Ovary (tissue), 9 donors: ENCODE results near the gene PDE7B. TPM values are rescaled to one million over a fixed set of nuclear protein-coding genes. Genes with fewer than 3 reads are reported as not detected.

Source experiments
- DNase-seq, 5 donors: peaks; one replicate each; pipeline ENCODE4 v3.0.0-alpha.2; 2019 to 2020
- H3K27ac ChIP-seq, 2 donors: fragments of 200-600 bp; one replicate each; pipeline versions ENCODE4 v1.5.1 to v1.8.0; 2019 to 2022
- H3K27me3 ChIP-seq: fragments of 200-600 bp; one replicate; pipeline ENCODE4 v1.8.0; 2022
- H3K36me3 ChIP-seq: fragments of 200-600 bp; sonication (generic); one replicate; pipeline ENCODE4 v1.5.1; 2019
- H3K4me1 ChIP-seq: one replicate; pipeline ENCODE4 v1.8.1; 2013; ENCODE audit warnings: mild to moderate bottlenecking, moderate library complexity; ENCODE audit not compliant: insufficient read depth
- H3K4me3 ChIP-seq: fragments of 200-600 bp; sonication (generic); one replicate; pipeline ENCODE4 v1.5.1; 2017
- H3K9me3 ChIP-seq, 2 donors: fragments of 200-600 bp in 1 of 2; sonication (generic) in 1 of 2; one replicate each; pipeline versions ENCODE4 v1.5.1 to v1.8.1; 2013 to 2019; ENCODE audit warnings: mild to moderate bottlenecking in 1 of 2, moderate library complexity in 1 of 2
- CTCF ChIP-seq, 3 donors: fragments of 450-650 bp in 2 of 3; fragments of 200-600 bp in 1 of 3; IDR thresholded peaks; one replicate each; pipeline versions ENCODE4 v1.5.1 to v1.8.0; 2016 to 2022; ENCODE audit warnings: antibody characterized with exemption in 3 of 3, mild to moderate bottlenecking in 1 of 3
- EP300 ChIP-seq: sonication (generic); formaldehyde crosslinking; IDR thresholded peaks from one replicate; pipeline ENCODE4 v1.6.1; 2017; ENCODE audit warnings: antibody characterized with exemption
- POLR2A ChIP-seq: fragments of 450-650 bp; IDR thresholded peaks from one replicate; pipeline ENCODE4 v1.6.1; 2017; ENCODE audit warnings: antibody characterized with exemption, mild to moderate bottlenecking, moderate library complexity
- WGBS, 3 donors: extraction: QIAGEN DNeasy Blood & Tissue Kit in 1 of 3; methylation state at CpG; one replicate each; pipeline versions ENCODE4 v1.1.5 to v1.1.7; 2013 to 2017; 5-methylcytosine and 5-hydroxymethylcytosine counted together
- intact Hi-C, 4 donors: fragments of 100-400 bp; cut with DNase I; formaldehyde crosslinking; loops; one replicate each; pipeline versions ENCODE4 v1.11.0 to v1.15.1; 2022 to 2023
- polyA plus RNA-seq, 2 donors: library from polyadenylated mRNA; stranded (reverse); fragments of 200-250 nt in 1 of 2; fragments of 350-450 nt in 1 of 2; fragmentation: Illumina TruSeq in 1 of 2; extraction: RNeasy Lipid Tissue Mini Kit (QIAGEN cat#74804) in 1 of 2; gene quantifications; one replicate each; pipeline ENCODE4 v1.2.3, GENCODE V29; 2013 to 2014
- total RNA-seq, 7 donors: library from RNA; depleted of rRNA in 2 of 7; stranded (reverse); fragments of >200 nt in 2 of 7; fragmentation: NEBNext Ultra II Directional in 3 of 7; extraction: Animal tissue kit (Norgen Biotek cat#: 25700) in 3 of 7; gene quantifications; one replicate each; pipeline versions ENCODE4 v1.1.0 to v1.2.4, GENCODE V29; 2016 to 2023
- donor health status: DM: no; HTN: no; CAD: no; lungs with moderate emphysema.
- donor health status: DM: no; HTN: no; CAD: no.
- donor health status: Bipolar disorder and iron deficiency.
- donor health status: DM: yes; HTN: yes; CAD: no.
- donor health status: DM: no; HTN: no; CAD: no.
- donor health status: DM: yes; HTN: yes; CAD: no.

Gene PDE7B
- total and polyA plus RNA-seq, 9 donors, result 11.6 to 62.7 (median 21.6) TPM

GRCh38 chr6:135962731-135963130 is 111.2 kb downstream of the PDE7B start:
- TF ChIP-seq EP300 (no peak), CTCF (IDR thresholded peaks at IDR 0.05) (no peak), POLR2A (no peak)
- no peaks in the 10 kb centered on the region for H3K36me3 ChIP-seq
- H3K27ac ChIP-seq, result no peak overlapping the region
- DNase-seq, result no peak
- no peaks in the 10 kb centered on the region for H3K27me3 ChIP-seq
- H3K4me1 ChIP-seq, result no peaks in the 10 kb centered on the region
- intact Hi-C loops, result no loop called here
- H3K9me3 ChIP-seq, result no peaks in the 10 kb centered on the region
- WGBS, 3 donors, result 94 to 98% (median 98%) methylated on average over 2 of the region's 2 CpGs
- no peak overlapping the region for H3K4me3 ChIP-seq

- Histone ChIP-seq H3K27me3 (no peaks in the 10 kb centered on the region), H3K4me1 (peaks cover 2% of the 10 kb centered on the region), H3K36me3 (no peaks in the 10 kb centered on the region), H3K4me3 (no peak overlapping the region), H3K27ac (no peak overlapping the region), H3K9me3 (no peaks in the 10 kb centered on the region)
- intact Hi-C loops, result no loop called here
- WGBS, 3 donors, result 95 to 97% (median 96%) methylated on average over 7 of the region's 7 CpGs
- TF ChIP-seq POLR2A (no peak), CTCF (IDR thresholded peaks at IDR 0.05) (no peak)
- no peak for DNase-seq
Observed at GRCh38 chr6:135970750-135971149, 119.2 kb downstream of the PDE7B start.

GRCh38 chr6:135971351-135971750 is 119.8 kb downstream of the PDE7B start:
- H3K27me3 ChIP-seq, result no peaks in the 10 kb centered on the region
- no peak for DNase-seq
- no peaks in the 10 kb centered on the region for H3K9me3 ChIP-seq
- H3K4me1 ChIP-seq, result peaks cover 2% of the 10 kb centered on the region
- 93 to 97% (median 94%) methylated on average over 3 of the region's 3 CpGs for WGBS, 3 donors
- TF ChIP-seq EP300, result no peak
- no peak for TF ChIP-seq CTCF (IDR thresholded peaks at IDR 0.05)
- no peak for TF ChIP-seq POLR2A
- H3K36me3 ChIP-seq, result no peaks in the 10 kb centered on the region
- intact Hi-C loops, result no loop called here
- no peak overlapping the region for H3K4me3 ChIP-seq
- no peak overlapping the region for H3K27ac ChIP-seq

GRCh38 chr6:135972150-135972549 is 120.6 kb downstream of the PDE7B start:
- Histone ChIP-seq H3K27ac (no peak overlapping the region), H3K27me3 (no peaks in the 10 kb centered on the region), H3K36me3 (no peaks in the 10 kb centered on the region), H3K4me3 (no peak overlapping the region), H3K9me3 (no peaks in the 10 kb centered on the region), H3K4me1 (peaks cover 2% of the 10 kb centered on the region)
- TF ChIP-seq CTCF (IDR thresholded peaks at IDR 0.05) (no peak), EP300 (no peak), POLR2A (no peak)
- no peak for DNase-seq
- intact Hi-C loops, result no loop called here

GRCh38 chr6:135972586-135972985 is 121.1 kb downstream of the PDE7B start:
- 16 to 36% (median 21%) methylated on average over 2 of the region's 2 CpGs for WGBS, 3 donors
- peaks cover 2% of the 10 kb centered on the region for H3K4me1 ChIP-seq
- TF ChIP-seq POLR2A, result no peak
- no peak for TF ChIP-seq EP300
- no peak for TF ChIP-seq CTCF (IDR thresholded peaks at IDR 0.05)
- no peak for DNase-seq
- no peaks in the 10 kb centered on the region for H3K27me3 ChIP-seq
- no peak overlapping the region for H3K27ac ChIP-seq
- intact Hi-C loops, result no loop called here
- no peaks in the 10 kb centered on the region for H3K36me3 ChIP-seq
- H3K4me3 ChIP-seq, result no peak overlapping the region
- no peaks in the 10 kb centered on the region for H3K9me3 ChIP-seq
